HG02885 (cell line): ENCODE data around the gene LYRM1.
"Not testable (repeated sequence)": the region's sequence is repeated elsewhere in the genome, so short reads cannot be mapped to it uniquely, and the experiment has no call there.

Experiments used
- ATAC-seq: cut with Tn5 transposase; IDR thresholded peaks from one replicate; pipeline ENCODE4 v1.9.1; 2021; ENCODE audit warnings: mild to moderate bottlenecking; ENCODE audit not compliant: unreplicated experiment, poor library complexity

LYRM1 gene

GRCh38 chr16:20900299-20901067, at the start of gene LYRM1, which contains the start of gene DCUN1D3:
LYRM1 (plus strand) TSS chr16:20900771; CDS start chr16:20915556, 14,785 bp downstream.
DCUN1D3 (minus strand) TSS chr16:20900358; CDS start chr16:20862538, 37,820 bp downstream.
- ATAC-seq, result peak; percentile 76

- ATAC-seq, result no peak
Observed at GRCh38 chr16:20850981-20851380, 49.6 kb upstream of the LYRM1 start.

- no peak for ATAC-seq
Observed at GRCh38 chr16:20851601-20852000, 49.0 kb upstream of the LYRM1 start.

GRCh38 chr16:20853143-20853542, 47.4 kb upstream of the LYRM1 start:
- no peak for ATAC-seq

- ATAC-seq, result no peak
Observed at GRCh38 chr16:20853981-20854620, 46.5 kb upstream of the LYRM1 start.

- no peak for ATAC-seq
Observed at GRCh38 chr16:20854963-20855362, 45.6 kb upstream of the LYRM1 start.

- ATAC-seq, result no peak
Observed at GRCh38 chr16:20857281-20857680, 43.3 kb upstream of the LYRM1 start.

- ATAC-seq, result no peak
Observed at GRCh38 chr16:20859229-20859628, 41.3 kb upstream of the LYRM1 start.

GRCh38 chr16:20859699-20860098, 40.9 kb upstream of the LYRM1 start:
- ATAC-seq, result no peak

GRCh38 chr16:20860361-20860760, 40.2 kb upstream of the LYRM1 start:
- ATAC-seq, result no peak

GRCh38 chr16:20860995-20861394, 39.6 kb upstream of the LYRM1 start:
- not testable (repeated sequence) for ATAC-seq

- ATAC-seq, result no peak
Observed at GRCh38 chr16:20862162-20862960, 38.2 kb upstream of the LYRM1 start.

- not testable (repeated sequence) for ATAC-seq
Observed at GRCh38 chr16:20864376-20864775, 36.2 kb upstream of the LYRM1 start.

GRCh38 chr16:20865420-20866131, 35.0 kb upstream of the LYRM1 start:
- peak; percentile 52 for ATAC-seq

- peak; percentile 9 for ATAC-seq
Observed at GRCh38 chr16:20866145-20866772, 34.3 kb upstream of the LYRM1 start.

GRCh38 chr16:20866801-20867200, 33.8 kb upstream of the LYRM1 start:
- no peak for ATAC-seq

GRCh38 chr16:20867585-20867984, 33.0 kb upstream of the LYRM1 start:
- ATAC-seq, result no peak

GRCh38 chr16:20868890-20869289, 31.7 kb upstream of the LYRM1 start:
- ATAC-seq, result no peak

- no peak for ATAC-seq
Observed at GRCh38 chr16:20870122-20870820, 30.3 kb upstream of the LYRM1 start.
